SK-N-SH treated with all-trans-retinoic acid at 6 μM for 48 hours (cell line): Measurements from ENCODE around the gene UPK3B.
"Not testable (repeated sequence)": the region's sequence is repeated elsewhere in the genome, so short reads cannot be mapped to it uniquely, and the experiment has no call there.

Experiments used
- ATAC-seq: fragments of 200-7000 bp; cut with Tn5 transposase; 3 replicates; pipeline ENCODE4 v1.9.1; 2020; ENCODE audit warnings: mild to moderate bottlenecking, moderate library complexity
- CREB5 ChIP-seq: fragments of 250-450 bp; sonication (Bioruptor Pico); IDR thresholded peaks from 2 replicates; pipeline ENCODE4 v1.5.1; 2020; ENCODE audit warnings: low read depth, mild to moderate bottlenecking, moderate library complexity
- CSDC2 ChIP-seq: fragments of 250-450 bp; sonication (Bioruptor Pico); IDR thresholded peaks from 2 replicates; pipeline ENCODE4 v1.5.0; 2020; ENCODE audit warnings: mild to moderate bottlenecking, moderate library complexity
- ESRRG ChIP-seq: fragments of 250-450 bp; sonication (Bioruptor Pico); IDR thresholded peaks from 2 replicates; pipeline ENCODE4 v1.6.1; 2021; ENCODE audit warnings: mild to moderate bottlenecking
- OSR1 ChIP-seq: fragments of 250-450 bp; sonication (Bioruptor Pico); IDR thresholded peaks from 2 replicates; pipeline ENCODE4 v1.8.0; 2022; ENCODE audit warnings: moderate library complexity, mild to moderate bottlenecking, inconsistent platforms
- POU6F1 ChIP-seq: fragments of 250-450 bp; sonication (Bioruptor Pico); IDR thresholded peaks from 2 replicates; pipeline ENCODE4 v1.8.0; 2021; ENCODE audit warnings: low read depth, mild to moderate bottlenecking, moderate library complexity, borderline replicate concordance
- RARB ChIP-seq: fragments of 250-450 bp; sonication (Bioruptor Pico); IDR thresholded peaks from 2 replicates; pipeline ENCODE4 v1.8.0; 2021; ENCODE audit warnings: mild to moderate bottlenecking, moderate library complexity
- SNAI2 ChIP-seq: fragments of 250-450 bp; sonication (Bioruptor Pico); IDR thresholded peaks from 2 replicates; pipeline ENCODE4 v1.5.0; 2020; ENCODE audit warnings: mild to moderate bottlenecking, moderate library complexity
- TCF4 ChIP-seq: fragments of 250-450 bp; sonication (Bioruptor Pico); IDR thresholded peaks from 2 replicates; pipeline ENCODE4 v1.8.0; 2021; ENCODE audit warnings: mild to moderate bottlenecking, moderate library complexity, borderline replicate concordance
- ZFP3 ChIP-seq: fragments of 250-450 bp; sonication (Bioruptor Pico); IDR thresholded peaks from 2 replicates; pipeline ENCODE4 v1.5.0; 2020; ENCODE audit warnings: mild to moderate bottlenecking, moderate library complexity
- ZFP30 ChIP-seq: fragments of 450-650 bp; formaldehyde crosslinking; IDR thresholded peaks from 2 replicates; pipeline ENCODE4 v1.5.0; 2022; ENCODE audit warnings: mild to moderate bottlenecking, moderate library complexity
- ZNF70 ChIP-seq: fragments of 450-650 bp; formaldehyde crosslinking; IDR thresholded peaks from 2 replicates; pipeline ENCODE4 v1.5.0; 2020; ENCODE audit warnings: mild to moderate bottlenecking, moderate library complexity

UPK3B gene

GRCh38 chr7:76485822-76486610 lies 24.3 kb upstream of the UPK3B start:
- ATAC-seq: not testable (repeated sequence)

- ATAC-seq: peak; percentile 25; the same call in 2 of the 3 replicates
These were observed 23.7 kb upstream of the UPK3B start for GRCh38 chr7:76486618-76487017.

- not testable (repeated sequence) for ATAC-seq
These were observed 22.4 kb upstream of the UPK3B start for GRCh38 chr7:76487969-76488368.

- not testable (repeated sequence) for ATAC-seq
These were observed 18.2 kb upstream of the UPK3B start for GRCh38 chr7:76492139-76492538.

- ATAC-seq: not testable (repeated sequence)
These were observed 14.6 kb upstream of the UPK3B start for GRCh38 chr7:76495717-76496116.

- not testable (repeated sequence) for ATAC-seq
These were observed 12.3 kb upstream of the UPK3B start for GRCh38 chr7:76497918-76498582.

GRCh38 chr7:76498583-76499200 lies 11.7 kb upstream of the UPK3B start:
- not testable (repeated sequence) for ATAC-seq

- ATAC-seq: peak; percentile 3; the same call in 2 of the 3 replicates
These were observed 11.0 kb upstream of the UPK3B start for GRCh38 chr7:76499201-76499923.

GRCh38 chr7:76499924-76500241 lies 10.5 kb upstream of the UPK3B start:
- peak; percentile 86 for ATAC-seq

GRCh38 chr7:76502224-76502623 lies 8.1 kb upstream of the UPK3B start:
- ATAC-seq: not testable (repeated sequence)

GRCh38 chr7:76502836-76503235 lies 7.5 kb upstream of the UPK3B start:
- not testable (repeated sequence) for ATAC-seq

- not testable (repeated sequence) for ATAC-seq
These were observed 7.1 kb upstream of the UPK3B start for GRCh38 chr7:76503244-76503643.

- not testable (repeated sequence) for ATAC-seq
These were observed 5.8 kb upstream of the UPK3B start for GRCh38 chr7:76504351-76505167.

GRCh38 chr7:76505168-76506080 lies 4.9 kb upstream of the UPK3B start:
- ATAC-seq: no peak
- TF ChIP-seq TCF4 (no peak), ZFP3 (CRISPR knock-in tag) (no peak), ESRRG (CRISPR knock-in tag) (no peak), POU6F1 (CRISPR knock-in tag) (no peak), SNAI2 (CRISPR knock-in tag) (no peak), RARB (no peak), OSR1 (CRISPR knock-in tag) (no peak), ZNF70 (CRISPR knock-in tag) (no peak), ZFP30 (CRISPR knock-in tag) (no peak), CSDC2 (CRISPR knock-in tag) (no peak), CREB5 (CRISPR knock-in tag) (no peak)
